OCI-M2 (cell line): ENCODE data around the gene GNPTAB.
"Not testable (repeated sequence)": the region's sequence is repeated elsewhere in the genome, so short reads cannot be mapped to it uniquely, and the experiment has no call there.

ENCODE experiments used
- DNase-seq: peaks from one replicate; lab custom pipeline; 2025; ENCODE audit not compliant: unreplicated experiment; lab: John Stamatoyannopoulos, UW

GNPTAB gene

DNA sequence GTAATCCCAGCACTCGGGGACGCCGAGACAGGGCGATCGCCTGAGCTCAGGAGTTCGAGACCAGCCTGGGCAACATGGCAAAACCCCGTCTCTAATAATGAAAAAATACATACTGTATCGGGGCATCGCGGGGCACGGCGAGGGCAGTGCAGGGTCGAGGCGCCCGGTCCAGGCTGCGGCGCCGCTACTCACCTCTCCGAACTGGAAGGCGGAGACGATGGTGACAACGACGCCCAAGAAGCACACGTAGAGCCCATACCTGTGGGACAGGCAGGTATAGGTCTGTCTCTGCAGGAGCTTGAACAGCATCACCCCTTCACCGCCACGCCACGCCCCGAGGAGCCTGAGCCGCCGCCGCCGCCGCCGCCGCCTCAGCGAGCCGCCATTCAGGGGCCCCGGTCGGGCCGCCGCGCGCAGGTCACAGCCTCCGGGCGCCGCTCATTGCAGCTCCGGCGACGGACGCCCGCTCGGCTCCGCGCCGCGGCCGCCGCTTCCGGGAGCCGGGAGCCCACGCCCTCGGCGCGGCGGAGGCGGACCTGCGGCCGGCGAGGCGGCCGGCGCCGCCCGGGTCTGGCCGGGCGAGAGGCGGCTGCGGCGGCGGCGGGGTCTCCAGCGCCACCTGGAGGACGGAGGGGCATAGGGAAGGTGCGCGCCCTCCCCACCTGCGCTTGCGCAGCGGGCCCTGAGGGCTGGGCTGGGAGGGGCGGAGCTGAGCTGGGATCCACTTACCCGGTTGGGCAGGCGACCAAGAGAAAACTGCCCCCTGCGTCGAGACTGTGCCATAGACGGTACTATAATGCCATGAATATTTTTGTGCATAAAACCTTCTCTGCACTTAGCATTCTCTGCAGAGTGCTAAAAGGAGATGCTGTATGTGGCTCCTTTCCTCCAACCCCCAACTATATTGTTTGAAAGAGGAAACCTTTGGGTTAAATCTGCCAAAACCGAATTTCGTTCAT is at the start of gene GNPTAB:
Gene GNPTAB (minus strand): TSS at position 593 of the 959 bp plus-strand sequence. CDS start 284 bp downstream, at position 309.
- no peak for DNase-seq

DNA sequence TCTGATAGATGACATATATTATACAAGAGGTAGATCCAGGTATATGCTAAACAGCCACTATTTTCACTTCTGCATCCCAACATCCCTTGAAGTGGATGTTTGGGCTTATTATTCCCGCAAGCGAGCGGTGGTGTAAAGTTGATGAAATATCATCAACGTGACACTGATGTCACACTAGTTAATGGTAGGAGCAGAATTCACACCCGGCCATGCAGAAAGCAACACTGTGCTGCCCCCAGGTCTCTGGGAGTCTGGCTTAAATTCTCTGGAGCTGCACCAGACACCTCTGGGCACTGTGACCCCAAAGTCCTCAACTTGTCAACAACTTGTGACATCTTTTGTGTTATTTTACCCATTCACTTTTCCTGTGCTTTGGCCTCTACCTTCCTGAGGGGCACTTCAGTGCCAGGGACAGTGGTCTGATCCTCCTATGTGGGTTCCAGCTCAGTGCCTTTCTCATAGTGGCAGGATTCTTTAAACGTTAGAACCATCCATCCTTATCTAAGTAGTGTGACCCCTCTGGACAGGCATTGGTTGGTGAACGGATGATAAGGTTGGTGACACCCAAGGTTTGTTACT is 47.6 kb upstream of the GNPTAB start:
- DNase-seq = no peak

DNA sequence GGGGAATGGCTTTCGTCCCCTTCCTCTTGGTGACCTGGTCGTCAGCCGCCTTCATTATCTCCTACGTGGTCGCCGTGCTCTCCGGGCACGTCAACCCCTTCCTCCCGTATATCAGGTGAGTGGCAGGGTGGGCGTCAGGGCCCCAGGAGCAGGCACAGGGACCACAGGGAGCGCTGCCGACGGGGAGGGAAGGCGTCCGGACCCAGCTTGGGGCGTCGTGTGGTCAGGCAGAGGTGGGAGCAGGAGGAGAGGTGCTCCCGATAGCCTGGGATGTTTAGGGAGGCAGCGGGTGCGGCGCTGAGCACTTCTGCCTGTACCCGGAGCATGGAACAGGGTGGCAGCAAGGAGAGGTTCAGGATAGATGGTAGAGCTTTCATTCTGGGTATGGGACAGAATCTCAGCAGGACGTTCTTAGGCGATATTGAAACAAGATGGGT is 47.1 kb upstream of the GNPTAB start:
- no peak for DNase-seq

DNA sequence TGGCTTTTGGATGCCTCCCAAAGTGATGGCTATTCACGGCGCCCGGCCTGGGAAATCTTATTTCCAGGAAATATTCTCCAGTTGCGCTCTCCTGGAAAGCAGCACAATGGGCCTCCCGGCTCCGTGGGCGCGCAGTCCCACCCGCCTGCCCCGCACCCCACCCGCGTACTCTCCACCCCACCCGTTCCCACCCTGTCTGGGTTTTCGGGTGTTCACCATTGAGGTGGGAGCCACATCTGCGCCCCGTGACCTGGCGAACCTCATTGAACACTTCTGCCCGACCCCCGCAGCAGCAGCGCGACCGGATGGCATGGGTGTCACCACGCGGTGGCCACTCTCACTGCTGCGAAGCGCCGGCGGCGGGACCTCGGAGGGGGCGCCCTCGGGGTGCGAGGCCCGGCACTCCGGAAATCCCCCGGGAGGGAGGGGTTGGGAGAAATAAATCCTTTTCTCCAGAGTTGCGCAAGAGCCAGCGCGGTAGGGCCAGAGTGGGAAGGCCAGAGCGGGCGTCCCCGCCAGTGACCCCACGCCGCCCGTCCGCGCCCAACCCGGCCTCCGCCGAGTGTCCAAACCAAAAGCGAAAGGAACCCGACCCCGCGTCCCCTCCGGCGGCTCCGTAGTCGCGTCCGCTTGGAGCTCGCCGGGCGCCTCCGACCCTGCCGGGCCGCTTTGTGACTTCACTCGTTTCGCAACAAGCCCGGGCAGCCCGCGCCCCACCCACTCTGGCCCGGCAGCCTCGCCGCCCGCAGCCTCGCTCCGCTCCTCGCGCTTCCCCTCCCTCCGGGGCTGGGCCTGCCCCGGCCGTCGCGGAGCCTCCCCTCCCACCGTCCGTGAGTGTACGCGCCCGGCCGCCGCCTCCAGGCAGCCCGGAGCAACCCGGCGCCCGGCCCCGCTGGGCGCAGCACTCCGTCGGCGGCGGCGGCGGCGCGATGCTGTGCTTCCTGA is 46.4 kb upstream of the GNPTAB start, which contains the start of gene DRAM1:
Gene DRAM1 (plus strand): TSS at position 720 of the 945 bp plus-strand sequence. CDS start 210 bp downstream, at position 930.
- DNase-seq = no peak

DNA sequence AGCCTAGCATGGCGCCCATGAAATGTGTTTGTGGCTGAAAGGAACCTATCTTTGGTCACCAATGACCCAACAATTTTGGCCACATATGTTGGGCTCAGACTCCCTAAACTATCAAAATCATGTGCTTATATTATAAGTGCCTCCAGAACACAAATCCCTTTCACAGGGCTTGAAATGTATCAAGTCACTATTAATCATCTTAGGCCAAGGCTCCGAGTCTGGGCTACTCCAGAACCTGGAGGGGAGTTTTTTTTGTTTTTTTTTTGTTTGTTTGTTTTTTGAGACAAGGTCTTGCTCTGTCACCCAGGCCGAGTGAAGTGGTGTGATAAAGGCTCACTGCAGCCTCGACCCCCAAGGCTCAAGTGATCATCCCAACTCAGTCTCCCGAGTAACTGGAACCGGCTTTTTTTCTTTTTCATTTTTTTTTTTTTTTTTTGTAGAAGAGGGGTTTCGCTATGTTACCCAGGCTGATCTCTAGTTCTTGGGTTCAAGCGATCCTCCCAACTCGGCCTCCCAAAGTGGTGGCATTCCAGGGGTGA is 45.6 kb upstream of the GNPTAB start:
- no peak for DNase-seq

DNA sequence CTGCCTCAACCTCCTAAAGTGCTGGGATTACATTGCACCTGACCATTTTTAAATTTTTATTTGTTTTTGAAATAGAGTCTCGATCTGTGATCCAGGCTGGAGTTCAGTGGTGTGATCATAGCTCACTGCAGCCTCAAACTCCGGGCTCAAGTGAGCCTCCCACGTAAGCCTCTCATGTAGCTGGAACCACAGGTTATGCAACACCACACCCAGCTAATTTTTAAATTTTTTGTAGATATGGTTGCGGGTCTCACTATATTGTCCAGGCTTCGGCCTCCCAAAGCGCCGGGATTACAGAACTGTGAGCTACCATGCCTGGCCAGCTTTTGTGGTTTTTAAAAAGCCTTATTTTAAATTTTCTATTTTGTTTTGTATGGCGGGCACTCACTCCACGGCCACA is 44.4 kb upstream of the GNPTAB start:
- DNase-seq = no peak

DNA sequence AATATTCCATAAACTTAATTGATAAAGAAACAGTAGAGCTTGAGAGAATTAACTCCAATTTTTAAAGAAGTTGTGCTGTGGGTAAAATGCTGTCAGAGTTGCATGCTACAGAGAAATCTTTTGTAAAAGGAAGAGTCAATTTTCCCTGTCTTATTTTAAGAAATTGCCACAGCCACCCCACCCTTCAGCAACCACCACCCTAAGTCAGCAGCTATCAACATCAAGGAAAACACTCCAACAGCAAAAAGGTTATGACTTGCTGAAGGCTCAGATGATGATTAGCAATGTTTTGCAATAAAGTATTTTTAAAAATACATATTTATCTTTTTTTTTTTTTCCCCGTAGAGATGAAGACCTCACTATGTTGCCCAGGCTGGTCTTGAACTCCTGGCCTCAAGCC is 40.2 kb upstream of the GNPTAB start:
- no peak for DNase-seq

DNA sequence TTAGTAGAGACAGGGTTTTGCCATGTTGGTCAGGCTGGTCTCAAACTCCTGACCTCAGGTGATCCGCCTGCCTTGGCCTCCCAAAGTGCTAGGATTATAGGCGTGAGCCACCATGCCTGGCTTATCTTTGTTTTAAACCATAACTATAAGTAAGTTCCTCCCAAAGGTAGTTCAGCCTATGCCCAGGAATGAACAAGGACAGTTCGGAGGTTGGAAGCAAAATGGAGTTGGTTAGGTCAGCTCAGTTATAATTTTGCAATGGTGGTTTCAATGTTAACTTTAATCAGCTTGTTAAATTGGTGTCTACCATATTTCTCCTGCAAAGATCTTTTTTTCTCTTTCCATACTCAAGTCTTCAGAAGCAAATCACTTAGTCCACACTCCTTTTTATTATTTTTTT is 36.9 kb upstream of the GNPTAB start:
- DNase-seq = not testable (repeated sequence)

DNA sequence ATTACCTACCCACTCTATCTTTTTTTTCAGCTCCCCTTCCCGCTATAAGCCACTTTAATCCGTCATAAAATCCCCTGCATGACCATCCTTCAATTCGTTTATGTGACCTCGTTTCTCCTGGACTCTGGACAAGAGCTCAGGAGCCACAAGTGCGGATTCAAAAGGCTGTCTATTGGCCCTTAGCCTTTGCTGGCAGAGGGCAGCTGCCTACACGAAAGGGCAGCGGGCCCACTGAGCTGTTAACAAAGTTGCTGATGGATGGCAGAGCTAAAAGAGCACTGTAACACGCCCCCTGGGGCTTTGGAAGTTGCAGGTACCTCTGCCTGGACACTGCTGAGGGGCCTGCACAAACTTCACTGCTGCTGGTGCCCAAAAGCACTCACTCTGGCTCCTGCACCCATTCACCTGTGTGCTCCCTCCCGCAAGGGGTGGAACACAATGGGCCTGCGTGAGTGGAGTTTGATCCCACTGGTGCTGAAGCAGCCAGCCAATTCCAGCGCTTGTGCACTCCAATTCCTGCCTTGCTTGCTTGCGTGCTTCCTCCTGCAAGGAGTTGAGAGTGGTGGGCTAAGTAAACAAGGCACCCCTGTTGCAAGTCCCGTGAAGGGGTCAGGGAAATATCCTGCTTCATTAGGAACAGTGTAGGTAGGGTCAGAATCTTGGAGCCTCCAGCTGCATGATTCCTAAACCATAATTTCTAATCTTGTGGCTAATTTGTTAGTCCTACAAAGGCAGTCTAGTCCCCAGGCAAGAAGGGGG is 36.0 kb upstream of the GNPTAB start:
- DNase-seq = no peak

DNA sequence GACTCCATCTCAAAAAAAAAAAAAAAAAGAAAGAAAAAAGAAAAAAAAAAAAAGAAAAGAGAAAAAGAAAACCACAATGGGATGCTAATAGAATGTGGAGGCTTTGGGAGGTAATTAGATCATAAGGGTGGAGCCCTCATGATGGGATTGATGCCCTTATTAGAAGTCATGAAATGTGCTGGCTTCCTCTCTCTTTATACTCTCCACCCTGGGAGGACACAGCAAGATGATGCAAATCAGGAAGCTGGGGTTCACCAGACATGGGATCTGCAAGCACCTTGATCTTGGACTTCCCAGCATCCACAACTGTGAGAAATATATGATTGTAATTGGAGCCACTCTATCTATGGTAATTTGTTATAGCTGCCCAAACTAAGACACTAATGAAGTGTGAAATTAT is 33.2 kb upstream of the GNPTAB start:
- DNase-seq = no peak

DNA sequence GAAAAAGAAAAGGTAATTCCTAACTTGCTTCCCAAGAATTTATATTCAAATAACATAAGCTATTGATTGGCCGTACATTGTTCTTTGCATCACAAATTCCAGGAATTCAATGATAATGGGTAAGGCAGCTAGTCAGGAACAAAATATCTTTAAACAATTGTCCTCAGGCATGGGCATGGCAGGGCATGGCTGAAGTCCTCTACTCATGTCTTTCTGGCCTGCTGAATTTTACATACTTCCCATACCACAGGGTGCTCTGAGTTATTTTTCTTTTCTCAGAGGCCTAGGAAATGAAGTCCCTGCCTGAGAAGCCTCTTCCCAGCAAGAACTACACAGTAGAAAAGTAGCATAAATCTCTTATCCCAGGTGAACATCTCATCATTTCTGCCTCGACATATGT is 31.5 kb upstream of the GNPTAB start:
- DNase-seq = no peak

DNA sequence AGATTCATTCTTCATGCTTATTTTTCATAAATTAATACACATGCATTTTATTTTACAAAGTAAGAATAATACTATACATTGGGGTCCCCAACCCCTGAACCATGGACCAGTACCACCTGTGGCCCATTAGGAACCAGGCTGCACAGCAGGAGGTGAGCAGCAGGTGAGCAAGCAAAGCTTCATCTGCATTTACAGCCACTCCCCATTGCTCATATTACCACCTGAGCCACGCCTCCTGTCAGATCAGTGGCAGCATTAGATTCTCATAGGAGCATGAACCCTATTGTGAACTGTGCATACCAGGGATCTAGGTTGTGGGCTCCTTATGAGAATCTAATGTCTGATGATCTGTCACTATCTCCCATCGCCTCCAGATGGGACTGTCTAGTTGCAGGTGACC is 30.9 kb upstream of the GNPTAB start:
- not testable (repeated sequence) for DNase-seq

DNA sequence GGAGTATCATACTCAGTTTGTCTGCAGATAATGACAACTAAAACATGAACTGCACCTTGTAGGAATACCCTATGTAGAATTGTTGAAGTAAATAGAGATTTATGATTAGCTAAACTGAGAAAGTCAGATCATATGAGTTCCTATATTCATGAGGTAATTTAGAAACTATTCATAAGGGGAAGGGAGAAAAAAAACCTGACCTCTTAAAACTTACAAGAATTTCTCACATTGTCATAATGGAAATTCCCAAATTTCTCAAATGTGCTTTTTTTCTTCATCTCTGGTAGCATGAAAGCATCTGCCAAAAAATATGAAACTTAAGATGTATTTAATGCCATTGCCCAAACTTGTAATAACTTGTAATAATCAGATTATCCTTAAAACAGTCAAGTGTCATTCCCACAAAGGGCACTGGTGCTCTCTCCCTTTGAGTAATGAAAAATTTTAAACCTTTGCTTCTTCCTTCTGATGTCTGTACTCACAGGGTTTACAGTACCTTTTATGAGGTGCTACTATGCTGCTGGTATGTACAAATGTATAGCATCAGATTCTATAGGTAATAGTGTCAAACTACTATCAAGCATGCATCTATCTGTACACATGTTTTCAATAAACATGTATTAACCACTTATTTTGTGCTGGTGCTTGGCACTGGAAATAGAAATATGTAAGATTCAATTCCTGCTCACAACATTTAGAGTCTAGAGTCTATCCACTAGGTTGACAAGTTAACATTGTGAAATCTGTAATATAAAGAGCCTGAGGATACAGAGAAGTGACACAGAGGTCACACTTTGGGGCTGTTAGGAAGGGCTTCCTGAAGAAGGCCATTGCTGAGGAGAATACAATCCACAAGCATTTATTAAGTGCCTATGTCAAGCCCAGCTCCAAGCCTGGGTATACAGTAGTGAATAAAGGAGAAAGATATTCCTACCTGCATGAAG is 29.2 kb upstream of the GNPTAB start:
- DNase-seq = no peak

DNA sequence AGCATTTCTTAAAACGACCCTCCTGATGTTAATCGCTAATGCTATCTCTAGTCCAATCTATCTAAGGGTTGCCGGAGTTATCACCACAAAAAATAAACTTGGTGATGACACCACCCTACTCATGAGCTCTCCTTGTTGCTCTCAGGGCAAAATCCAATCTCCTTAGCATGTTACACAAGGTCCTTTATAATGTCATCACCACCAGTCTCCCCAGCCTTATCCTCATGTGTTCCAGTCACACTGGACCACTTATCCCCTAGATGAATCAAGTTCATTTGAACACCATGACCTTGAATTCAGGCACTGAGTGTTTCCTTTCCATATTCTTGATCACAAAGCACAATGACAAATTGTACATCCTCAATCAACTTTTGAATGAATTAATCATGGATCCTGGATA is 27.6 kb upstream of the GNPTAB start:
- DNase-seq = no peak

DNA sequence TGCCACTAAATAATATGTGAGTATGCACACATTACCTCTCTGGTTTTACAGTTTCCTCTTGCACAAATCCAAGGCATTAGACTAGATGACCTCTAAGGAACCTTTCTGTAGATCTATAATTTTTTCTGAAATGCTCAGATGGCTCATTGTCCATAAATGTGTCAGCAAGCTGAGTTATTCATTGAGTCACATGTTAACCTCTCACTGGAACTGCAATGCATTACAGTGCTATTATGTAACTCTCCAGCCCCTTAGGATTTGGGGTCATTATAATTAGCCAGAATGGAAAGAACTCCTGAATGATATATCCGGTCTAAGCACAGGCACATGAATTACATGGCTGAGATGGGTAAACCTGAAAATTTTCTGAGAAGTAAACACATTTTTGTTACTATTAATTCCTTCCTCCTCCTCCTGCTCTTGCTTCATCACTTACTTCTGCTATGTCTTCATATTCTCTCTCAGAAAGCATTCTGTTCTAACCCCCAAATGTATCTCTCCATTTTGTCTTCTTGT is 26.3 kb upstream of the GNPTAB start:
- no peak for DNase-seq

DNA sequence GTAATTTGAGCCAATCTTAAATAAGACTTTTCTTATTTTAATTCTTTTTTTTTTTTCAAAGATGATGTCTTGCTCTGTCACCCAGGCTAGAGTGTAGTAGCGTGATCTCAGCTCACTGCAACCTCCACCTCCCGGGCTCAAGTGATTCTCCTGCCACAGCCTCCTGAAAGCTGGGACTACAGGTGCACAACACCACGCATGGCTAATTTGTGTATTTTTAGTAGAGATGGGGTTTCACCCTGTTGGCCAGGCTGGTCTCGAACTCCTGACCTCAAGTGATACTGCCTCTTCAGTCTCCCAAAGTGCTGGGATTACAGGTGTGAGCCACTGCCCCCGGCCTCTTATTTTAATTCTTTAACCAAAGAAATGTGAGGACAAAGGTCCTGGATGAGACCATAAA is 25.9 kb upstream of the GNPTAB start:
- not testable (repeated sequence) for DNase-seq

DNA sequence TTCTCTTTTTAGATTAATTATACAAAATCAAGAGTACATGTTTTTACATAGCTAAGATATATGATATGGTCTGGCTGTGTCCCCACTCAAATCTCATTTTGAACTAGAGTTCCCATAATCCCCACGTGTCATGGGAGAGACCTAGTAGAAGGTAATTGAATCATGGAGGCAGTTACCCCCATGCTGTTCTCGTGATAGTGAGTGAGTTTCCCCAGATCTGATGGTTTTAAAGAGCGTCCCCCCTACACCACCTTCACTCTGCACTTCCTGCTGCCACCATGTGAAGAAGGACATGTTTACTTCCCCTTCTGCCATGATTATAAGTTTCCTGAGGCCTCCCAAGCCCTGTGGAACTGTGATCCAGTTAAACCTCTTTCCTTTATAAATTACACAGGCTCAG is 25.2 kb upstream of the GNPTAB start:
- DNase-seq = no peak

DNA sequence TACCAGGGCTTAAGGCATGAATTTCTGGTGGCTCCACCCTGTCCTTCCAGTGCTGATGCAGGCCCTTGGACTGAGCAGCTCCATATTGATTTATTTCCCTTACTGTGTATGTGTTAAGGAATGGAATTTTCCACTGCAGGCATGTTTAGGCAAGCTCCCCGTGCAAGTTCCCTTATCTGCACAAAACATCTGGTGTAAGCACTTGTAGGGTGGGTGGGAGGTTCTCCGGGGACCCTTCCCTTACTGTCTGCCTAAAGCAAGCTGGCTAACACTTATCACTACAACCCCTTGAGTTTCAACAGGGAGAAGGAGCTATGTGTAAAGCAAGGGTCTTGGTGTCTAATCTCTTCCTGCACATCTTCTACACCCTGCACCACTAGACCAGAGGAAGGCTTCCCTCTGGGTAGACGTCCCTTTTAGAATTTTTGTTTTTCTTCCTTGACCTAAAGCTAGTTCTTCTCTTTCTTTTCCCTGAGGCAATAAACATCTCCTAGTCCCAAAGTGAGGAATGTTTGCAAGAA is 24.7 kb upstream of the GNPTAB start:
- peak; percentile 51 for DNase-seq

DNA sequence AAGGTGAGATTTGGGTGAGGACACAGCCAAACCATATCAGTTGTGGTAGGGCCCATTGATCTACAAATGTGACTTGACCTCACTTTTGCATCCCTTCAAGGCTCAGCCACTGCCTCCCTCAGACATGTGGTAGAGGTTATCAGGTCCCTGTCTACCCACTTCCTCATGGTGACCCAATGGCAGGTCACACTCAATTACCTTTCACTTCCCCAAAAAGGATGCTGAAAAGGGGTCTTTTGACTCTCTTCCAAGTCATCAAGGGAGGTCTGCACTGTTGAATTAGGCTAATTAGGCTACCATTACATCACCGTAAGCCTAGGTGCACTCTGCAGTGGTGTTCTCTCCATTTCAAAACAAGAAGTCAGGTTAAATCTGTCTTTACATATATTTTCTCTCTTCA is 24.0 kb upstream of the GNPTAB start:
- no peak for DNase-seq
